NCI-H526 treated with DMSO at 0.1 percent for 48 hours (cell line): ENCODE results near the gene CROCC2.

Experiments used
- DNase-seq: peaks from one replicate; lab custom pipeline; 2025; lab: John Stamatoyannopoulos, UW

Gene CROCC2

GRCh38 chr2:240875228-240876034 lies 30.7 kb upstream of the CROCC2 start:
- no peak for DNase-seq

DNA sequence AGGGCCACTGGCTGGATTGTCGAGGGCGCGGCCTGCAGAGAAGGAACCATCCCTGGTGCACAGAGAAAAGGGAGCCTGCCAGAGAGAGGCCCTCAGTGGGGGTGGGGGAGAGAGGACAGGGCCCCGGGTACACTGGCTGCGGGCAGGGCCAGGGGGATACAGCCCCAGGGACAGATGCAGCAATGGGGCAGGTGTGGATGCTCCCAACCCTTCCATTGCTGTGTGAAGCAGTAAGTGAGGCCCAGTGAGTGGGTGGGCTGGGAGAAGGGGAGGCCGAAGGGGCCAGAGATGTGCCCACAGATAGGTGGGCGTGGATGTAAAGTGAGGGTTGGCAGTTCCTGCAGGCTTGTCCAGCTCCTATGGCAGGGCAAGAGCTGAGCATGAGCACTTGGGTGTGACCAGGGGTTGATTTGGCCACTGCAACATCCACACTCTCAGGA lies 30.1 kb upstream of the CROCC2 start:
- DNase-seq = no peak

DNA sequence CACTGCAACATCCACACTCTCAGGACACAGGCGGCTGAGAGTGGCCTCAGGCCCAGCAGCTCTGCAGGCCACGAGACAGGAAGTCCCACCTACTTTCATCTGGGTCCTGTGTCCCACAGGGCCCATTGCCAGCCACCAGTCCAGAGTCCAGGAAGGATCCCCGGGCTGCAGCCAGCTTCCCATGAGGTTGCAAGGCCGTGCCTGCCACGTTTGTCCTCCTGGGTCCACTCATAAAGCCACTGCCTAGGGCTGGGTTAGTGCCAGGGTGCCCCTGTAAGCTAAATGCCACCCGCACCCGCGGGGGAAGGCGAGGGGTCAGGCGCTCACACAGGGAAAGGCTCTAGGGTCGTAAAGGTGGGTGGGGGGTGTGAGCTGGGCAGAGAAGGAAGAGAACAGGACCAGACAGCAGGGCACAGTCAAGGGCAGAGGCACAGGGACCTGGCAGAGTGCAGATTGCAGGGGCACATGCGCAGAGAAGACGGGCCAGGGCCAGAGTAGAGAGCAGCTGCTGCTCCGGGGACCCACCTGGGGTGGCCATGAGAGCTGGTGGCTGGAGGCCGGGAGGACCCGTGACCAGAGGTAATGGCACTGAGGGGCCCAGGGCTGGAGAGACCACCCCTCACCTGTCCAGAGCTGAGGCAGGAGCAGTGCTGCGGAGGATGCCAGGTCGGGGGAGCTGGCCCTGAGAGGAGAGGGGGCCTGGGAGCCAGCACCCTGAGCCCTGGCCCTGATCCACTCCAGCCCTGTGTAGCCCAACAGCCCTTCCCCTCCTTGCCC lies 29.5 kb upstream of the CROCC2 start:
- DNase-seq = no peak

- DNase-seq = no peak
Observed at GRCh38 chr2:240877460-240878340, 28.4 kb upstream of the CROCC2 start.

GRCh38 chr2:240878341-240878936 lies 27.7 kb upstream of the CROCC2 start:
- DNase-seq = no peak

- no peak for DNase-seq
Observed at GRCh38 chr2:240879105-240879504, 27.0 kb upstream of the CROCC2 start.

DNA sequence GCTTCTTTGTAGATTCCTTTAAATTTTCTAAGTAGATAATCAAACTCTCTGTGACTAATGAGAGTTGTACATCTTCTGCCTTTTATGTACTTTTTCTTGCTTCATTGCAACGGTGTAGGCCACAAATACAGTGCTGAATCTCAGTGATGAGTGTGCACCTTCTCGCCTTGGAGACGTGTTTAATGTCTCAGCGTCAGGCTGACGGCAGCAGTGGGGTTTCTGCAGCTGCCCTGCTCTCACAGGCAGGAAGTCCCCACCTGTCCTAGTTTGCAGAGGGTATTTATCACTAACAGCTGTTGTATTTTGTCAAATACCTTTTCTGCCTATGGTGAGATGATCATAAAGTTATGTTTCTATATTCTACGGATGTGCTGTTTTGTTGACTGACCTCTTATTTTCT lies 24.2 kb upstream of the CROCC2 start:
- DNase-seq = no peak

DNA sequence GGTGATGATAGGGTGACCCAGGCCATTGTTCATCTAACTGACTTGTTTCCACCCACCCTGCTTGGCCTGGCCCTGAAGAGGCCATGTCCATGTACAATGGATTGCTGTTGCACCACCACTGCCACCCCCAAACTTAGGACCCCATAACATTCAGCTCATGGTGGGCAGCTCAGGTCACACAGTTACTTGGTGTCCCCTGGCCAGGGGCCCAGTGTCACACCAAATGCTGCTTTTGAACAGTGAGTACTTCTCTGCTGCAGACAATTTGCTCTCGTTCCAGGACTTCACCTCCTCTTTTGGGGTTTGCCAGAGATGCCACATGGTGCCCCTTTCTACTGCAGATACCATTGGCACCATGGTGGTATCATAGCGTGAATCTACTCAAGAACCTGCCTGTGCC lies 21.9 kb upstream of the CROCC2 start:
- DNase-seq = no peak

DNA sequence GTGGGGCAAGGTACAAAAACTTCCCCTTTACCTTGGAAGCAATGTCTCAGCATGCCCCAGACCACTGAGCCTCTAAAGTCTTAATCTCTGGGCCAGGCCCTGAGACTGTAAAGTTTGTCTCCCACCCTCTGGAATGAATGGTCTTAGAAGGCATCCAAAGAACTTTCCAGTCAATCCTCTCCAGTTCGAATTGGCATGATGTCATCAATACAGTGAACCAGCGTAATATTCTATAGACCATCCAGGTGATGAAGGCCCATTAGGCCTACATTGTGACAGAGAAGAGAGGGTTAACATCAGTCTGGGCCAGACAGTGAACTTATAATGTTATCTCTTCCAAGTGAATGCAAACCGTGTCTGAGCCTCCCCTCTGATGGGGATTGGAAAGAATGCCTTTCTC lies 21.4 kb upstream of the CROCC2 start:
- DNase-seq = no peak

- DNase-seq = no peak
Observed at GRCh38 chr2:240885566-240885965, 20.6 kb upstream of the CROCC2 start.

GRCh38 chr2:240886023-240886565 lies 20.0 kb upstream of the CROCC2 start:
- DNase-seq = no peak

DNA sequence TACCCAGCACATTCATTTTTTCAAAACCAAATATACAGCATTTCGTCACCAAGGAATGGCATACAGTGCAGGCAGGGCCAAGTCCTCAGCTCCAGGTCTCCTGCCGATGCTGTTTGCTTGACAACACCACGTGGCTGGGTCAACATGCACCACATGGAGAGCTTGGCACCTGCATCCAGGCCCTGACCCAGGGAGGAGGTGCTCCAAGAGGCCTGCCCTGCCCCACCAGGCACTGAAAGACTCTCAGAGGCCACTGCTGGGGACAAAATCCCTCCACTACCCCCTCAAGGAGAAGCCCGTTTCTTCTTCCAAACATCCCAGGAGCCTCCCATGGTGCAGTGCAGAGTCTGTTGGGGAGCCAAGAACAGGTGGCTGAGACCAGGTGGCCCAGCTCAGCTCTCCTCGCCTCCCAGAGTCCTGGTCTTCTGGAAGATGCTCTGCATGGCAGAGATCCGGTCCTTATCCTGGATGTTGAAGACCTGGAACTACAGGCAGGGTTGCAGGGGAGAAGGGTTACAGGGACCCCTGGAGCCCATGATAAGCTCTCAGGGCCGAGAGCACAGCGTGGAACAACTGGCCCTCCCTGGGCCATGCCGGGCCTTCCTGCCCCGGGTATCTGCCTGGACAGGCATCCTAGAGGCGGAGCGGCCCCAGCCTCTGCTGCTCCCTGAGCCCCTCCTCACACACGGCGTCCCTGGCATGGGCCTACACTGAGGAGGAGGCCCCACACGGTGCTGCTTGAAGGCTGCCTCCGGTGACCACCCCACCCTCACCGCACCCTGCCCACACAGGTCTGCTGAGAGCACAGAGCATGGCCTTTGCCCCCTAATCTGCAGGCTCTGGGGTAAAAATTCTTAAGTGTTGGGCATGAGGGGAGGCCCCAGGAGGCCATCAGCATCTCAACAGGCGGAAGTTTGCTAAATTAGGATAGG lies 19.2 kb upstream of the CROCC2 start:
- no peak for DNase-seq

GRCh38 chr2:240887631-240888030 lies 18.5 kb upstream of the CROCC2 start:
- no peak for DNase-seq

GRCh38 chr2:240888130-240888889 lies 17.8 kb upstream of the CROCC2 start:
- DNase-seq = no peak

DNA sequence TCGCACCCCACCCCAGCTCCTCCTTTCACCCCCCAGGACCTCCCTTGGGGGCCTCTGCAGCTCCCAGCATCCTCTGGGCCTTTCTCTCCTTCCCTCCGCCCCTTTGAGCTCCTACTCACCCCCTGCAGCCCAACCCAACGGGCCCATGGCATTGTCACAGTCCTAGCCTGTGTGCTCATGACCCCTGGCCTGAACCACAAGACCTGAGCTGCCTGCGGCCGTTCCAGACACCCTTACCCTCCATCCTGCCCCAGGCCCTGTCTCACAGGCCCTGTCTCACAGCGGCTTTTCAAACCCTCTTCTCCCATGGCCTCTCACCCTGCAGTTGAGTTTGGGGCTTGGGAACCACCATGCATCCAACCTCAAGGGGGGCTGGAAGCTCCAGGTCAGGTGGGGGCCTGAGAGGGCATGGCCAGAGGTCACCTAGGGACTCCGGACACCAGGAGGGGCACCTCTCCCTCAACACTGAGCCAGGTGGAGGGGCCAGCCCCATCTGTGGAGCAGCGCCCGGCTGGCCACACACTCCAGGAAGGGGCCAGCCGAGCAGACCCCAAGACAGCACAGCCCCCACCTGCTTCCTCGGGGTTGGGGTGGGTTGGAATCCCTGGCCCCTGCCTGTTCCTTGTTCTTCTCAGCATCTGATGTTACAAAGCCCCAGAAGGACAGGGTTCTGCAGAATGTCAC lies 17.1 kb upstream of the CROCC2 start:
- no peak for DNase-seq

DNA sequence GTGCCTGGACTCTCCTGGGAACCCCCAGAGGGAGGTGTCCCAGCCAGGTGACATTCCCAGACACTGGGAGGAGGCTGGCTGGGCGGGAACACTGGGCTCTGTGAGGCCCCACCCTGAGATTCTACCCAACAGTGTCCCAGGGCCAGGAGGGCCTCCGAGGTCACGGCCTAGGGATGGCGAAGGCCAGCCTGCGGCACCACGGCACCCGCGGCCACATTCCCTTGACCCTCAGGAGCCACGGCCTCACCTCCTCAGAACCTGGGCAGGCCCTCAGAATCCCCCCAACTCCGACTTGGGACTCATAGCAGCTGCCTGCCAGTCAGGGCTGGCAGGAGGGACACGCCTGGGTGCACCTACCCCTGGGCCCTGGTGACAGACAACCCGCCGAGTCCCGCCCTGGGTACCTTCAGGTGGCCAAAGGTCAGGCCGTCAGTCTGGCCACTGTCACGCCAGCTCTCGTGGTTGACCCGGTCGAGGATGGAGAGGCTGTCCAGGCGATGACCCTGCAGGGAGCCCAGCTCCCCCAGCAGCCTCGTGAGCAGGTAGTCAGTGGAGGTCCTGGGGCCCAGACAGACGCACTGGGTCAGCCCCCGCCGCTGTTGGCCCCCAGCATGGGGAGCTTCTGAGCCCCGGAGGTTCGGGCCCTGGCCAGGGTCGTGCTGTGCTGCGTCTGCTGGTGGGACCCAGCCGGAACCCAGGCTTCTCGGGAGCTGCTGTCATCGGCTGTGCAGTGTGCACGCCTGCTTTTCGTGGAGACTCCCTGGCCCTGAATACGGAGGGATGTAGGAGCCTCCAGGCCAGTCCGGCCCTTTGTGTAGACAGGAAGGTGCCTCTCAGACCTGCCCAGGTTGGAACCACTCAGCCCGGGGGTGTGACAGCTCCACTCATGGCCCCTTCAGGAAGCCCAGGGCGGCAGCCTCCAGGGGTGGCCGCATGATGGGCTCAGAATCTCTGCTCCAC lies 16.3 kb upstream of the CROCC2 start:
- no peak for DNase-seq

DNA sequence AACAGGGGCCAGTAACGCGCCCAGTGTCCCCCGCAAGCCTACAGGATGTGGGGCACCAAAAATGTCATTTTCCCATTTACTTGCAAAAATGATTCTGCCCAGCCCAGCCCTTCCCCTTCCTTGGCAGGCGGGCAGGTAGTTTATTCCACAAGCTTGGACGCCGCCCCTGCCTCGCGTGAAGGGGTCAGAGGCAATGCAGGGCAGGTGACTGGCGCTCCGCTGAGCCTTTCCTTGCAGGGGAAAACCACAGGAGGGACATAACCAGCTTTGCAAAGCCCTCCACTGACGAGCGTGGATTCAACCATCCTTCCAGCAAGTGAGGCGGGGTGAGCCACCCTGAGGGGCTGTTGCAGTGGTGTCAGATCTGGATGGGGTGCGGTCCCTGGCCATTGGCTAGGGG lies 15.4 kb upstream of the CROCC2 start:
- DNase-seq = no peak
